OCI-LY1 (cell line): ENCODE measurements around the gene RTP1.

Source experiments
- EZH2 ChIP-seq: fragments of 200-600 bp; sonication (generic), shearing (Covaris generic); IDR thresholded peaks from 2 replicates; pipeline ENCODE4 v1.8.0; 2017; ENCODE audit warnings: borderline replicate concordance, mixed run types, mild to moderate bottlenecking, antibody characterized with exemption, low read length, moderate library complexity, mixed read lengths
- TF ChIP-seq, protein P1 (sequence below): fragments of 200-600 bp; sonication (generic), shearing (Covaris generic); IDR thresholded peaks from 2 replicates; pipeline ENCODE4 v1.5.1; 2017; ENCODE audit warnings: mild to moderate bottlenecking, antibody characterized with exemption, low read length, moderate library complexity, mixed read lengths

DNA sequence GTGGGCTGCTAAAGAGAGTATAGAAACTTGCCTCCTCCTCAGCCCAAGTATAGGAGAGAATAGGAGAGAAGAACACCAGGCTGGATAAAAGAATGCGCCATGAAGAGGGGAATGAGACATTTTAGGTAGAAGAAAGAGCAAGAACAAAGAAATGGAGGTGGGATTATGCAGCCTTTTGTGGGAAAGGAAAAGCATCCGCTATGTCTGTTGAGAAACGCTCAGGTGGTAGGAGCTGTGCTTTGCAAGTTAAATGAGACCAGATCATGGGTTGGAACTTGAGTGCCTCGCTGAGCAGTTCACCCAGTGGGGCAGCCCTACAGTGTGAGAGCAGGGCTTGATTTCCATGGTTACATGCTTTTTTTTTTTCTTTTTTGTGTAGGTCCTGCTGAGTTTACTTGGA is 11.5 kb upstream of the RTP1 start:
- TF ChIP-seq, protein P1, sequence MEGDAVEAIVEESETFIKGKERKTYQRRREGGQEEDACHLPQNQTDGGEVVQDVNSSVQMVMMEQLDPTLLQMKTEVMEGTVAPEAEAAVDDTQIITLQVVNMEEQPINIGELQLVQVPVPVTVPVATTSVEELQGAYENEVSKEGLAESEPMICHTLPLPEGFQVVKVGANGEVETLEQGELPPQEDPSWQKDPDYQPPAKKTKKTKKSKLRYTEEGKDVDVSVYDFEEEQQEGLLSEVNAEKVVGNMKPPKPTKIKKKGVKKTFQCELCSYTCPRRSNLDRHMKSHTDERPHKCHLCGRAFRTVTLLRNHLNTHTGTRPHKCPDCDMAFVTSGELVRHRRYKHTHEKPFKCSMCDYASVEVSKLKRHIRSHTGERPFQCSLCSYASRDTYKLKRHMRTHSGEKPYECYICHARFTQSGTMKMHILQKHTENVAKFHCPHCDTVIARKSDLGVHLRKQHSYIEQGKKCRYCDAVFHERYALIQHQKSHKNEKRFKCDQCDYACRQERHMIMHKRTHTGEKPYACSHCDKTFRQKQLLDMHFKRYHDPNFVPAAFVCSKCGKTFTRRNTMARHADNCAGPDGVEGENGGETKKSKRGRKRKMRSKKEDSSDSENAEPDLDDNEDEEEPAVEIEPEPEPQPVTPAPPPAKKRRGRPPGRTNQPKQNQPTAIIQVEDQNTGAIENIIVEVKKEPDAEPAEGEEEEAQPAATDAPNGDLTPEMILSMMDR = no peak
- no peak for TF ChIP-seq EZH2
